ENCODE measurements around the gene BRMS1.
"Not testable (repeated sequence)": the region's sequence is repeated elsewhere in the genome, so short reads cannot be mapped to it uniquely, and the experiment has no call there.

The BRMS1 gene

DNA sequence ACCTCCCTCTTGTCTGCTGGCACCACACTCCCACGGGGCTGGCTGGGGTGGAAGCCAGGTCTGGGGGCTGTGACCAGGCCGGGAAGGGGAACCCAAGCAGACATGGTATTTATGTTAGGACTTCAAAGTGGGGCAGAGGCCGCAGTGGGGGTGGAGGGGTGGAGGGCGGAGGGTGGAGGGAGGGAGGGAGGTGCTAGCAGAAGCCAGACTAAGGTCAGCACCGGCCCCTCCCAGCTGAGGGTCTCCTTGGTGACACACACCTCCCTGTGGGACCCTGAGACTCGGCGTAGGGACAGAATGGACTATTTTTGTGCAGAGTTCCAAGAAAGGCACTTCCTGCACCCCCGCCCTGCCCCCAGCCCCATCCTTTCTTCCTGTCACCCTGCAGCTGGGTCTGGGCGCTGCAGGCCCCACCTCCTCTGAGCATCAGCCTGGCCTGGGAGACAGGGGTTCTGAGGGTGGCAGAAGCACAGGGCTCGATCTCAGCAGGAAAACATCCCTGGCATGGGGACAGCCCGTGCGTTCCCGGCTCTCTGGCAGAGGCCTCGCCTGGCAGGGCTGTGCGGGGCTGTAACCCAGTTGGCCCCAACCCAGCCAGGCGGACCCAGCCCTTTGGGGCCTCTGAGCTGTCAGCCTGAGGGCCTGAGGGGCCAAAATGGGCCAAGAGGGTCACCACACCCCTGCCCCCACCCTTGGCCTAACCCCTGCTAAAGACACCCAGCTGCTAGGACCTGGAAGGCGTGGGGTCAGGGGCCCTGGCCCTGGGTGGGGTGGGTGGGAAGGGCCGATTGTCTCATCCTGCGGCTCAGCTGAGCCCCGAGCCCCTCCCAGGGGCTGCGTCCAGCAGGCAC, 18.4 kb downstream of the BRMS1 start:
- H3K4me3 ChIP-seq (ENCODE audit: low read depth, low read length), result no peak overlapping the region
- no peak for DNase-seq (ENCODE audit: low read depth)

DNA sequence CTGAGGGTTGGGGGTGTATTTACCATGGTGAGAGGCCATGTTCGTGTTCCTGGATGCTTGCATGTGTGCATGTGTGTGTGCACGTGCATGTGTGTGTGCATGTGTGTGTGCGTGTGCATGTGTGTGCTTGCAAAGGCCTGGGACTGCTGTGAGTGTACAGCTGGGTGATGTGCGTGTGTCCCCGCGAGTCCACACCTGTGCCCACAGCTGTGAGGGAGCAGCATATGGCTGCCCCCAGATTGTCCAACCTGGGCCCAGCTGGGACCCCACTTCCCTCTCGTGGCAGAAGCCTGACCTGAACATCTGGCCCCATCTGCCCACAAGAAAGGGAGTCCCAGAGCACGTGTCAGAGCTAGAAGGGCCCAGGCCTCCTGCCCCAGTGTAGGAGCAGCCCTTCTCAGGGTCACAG, 19.6 kb downstream of the BRMS1 start:
- no peak for DNase-seq (ENCODE audit: low read depth)
- H3K4me3 ChIP-seq (ENCODE audit: low read depth, low read length), result no peak overlapping the region

DNA sequence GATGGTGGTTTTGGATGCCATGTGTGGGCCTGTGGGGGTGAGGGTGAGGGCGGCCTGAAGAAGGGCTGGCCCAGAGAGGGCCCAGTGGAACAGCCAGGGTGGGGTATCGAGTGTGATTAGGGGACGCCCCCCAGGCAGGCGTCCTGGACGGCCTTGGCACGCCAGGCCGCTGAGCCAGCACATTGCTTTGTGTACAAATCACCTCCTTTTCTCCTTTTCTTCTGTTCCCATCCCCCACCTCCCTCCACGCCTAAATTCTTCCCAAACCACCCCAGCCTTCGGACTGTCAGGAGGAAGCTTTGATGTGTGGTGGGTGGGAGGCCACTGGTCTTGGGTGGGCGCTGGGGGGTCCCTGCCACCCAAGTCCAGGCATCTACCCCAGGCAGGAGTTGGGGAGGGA, 20.2 kb downstream of the BRMS1 start:
- no peak for DNase-seq (ENCODE audit: low read depth)

DNA sequence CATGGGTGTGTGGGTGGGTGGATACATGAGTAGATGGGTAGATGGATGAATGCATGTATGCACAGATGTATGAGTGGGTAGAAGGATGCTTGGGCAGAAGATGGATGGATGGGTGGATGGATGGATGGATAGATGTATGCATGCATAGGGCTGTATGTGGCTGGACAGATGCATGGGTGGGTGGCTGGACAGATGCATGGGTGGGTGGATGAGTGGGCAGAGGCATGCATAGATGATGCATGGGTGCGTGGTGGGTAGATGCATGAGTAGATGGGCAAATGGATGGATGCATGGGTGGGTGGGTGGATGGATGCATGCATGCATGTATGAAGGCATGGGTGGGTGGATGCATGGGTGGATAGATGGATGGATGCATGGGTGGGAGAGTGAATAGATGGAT, 21.2 kb downstream of the BRMS1 start:
- no peak for DNase-seq (ENCODE audit: low read depth)
- H3K4me3 ChIP-seq (ENCODE audit: low read depth, low read length), result no peak overlapping the region

More for the DNA sequence above, 20.2 kb downstream of the BRMS1 start:
- H3K4me3 ChIP-seq (ENCODE audit: low read depth, low read length), result no peak overlapping the region

DNA sequence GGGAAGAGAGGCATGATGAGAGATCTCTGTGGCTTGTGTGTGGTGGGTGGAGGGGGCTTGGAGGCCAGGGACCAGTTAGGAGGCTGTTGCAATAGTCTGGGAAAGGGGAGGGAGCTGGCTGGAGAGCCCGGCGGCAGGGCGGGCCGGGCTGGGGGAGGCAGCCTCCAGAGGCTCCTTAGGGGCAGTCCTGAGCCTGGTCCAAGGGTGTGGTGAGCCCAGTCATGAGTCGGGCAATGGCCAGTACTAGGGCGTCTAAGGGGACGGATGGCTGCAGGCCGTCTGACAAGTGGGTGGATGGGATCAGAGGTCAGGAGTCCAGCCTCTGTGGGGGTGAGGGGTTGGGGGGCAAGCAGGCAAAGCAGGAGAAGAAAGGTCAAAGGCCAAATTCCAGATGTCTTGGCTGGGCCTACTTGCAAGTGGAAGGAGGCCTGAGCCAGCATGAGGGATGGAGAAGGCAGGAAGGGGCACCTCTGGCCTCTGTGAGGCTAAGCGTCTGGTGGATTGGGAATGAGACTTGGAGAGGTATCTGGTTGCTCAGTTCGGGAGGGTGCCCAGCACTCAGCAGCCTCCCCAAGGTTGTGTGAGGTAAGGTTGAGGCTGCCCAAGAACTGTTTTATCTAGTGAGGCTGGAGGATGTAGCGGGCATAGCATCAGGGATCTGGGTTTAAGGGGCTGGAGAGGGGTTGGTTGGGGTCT, 22.0 kb downstream of the BRMS1 start:
- H3K4me3 ChIP-seq (ENCODE audit: low read depth, low read length), result no peak overlapping the region
- no peak for DNase-seq (ENCODE audit: low read depth)

DNA sequence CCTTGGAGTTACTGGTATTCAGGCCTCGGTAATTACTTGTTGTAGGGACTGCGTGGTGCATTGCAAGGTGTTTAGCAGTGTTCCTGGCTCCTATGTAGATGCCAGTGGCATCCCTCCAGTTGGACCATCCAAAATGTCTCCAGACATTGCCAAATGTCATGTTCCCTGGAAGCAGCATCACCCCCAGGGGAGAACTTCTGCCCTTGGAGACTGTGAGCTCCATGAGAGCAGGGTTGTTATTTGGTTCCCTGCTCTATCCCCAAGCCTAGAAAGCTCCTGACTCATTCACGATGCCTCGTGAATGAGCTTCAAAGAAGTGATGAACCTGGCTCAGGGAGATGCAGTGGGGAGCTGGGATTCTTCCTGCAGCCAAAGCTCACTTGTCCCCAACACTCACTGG, 23.3 kb downstream of the BRMS1 start:
- no peak overlapping the region for H3K4me3 ChIP-seq (ENCODE audit: low read depth, low read length)
- no peak for DNase-seq (ENCODE audit: low read depth)

DNA sequence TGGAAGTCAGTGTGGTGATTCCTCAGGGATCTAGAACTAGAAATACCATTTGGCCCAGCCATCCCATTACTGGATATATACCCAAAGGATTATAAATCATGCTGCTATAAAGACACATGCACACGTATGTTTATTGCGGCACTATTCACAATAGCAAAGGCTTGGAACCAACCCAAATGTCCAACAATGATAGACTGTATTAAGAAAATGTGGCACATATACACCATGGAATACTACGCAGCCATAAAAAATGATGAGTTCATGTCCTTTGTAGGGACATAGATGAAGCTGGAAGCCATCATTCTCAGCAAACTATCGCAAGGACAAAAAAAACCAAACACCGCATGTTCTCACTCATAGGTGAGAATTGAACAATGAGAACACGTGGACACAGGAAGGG, 24.2 kb downstream of the BRMS1 start:
- DNase-seq (ENCODE audit: low read depth); H3K4me3 ChIP-seq (ENCODE audit: low read depth, low read length): not testable (repeated sequence)

DNA sequence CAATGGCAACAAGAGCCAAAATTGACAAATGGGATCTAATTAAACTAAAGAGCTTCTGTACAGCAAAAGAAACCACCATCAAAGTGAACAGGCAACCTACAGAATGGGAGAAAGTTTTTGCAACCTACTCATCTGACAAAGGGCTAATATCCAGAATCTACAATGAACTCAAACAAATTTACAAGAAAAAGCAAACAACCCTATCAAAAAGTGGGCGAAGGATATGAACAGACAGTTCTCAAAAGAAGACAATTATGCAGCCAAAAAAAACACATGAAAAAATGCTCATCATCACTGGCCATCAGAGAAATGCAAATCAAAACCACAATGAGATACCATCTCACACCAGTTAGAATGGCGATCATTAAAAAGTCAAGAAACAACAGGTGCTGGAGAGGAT, 24.6 kb downstream of the BRMS1 start:
- H3K4me3 ChIP-seq (ENCODE audit: low read depth, low read length); DNase-seq (ENCODE audit: low read depth): not testable (repeated sequence)

DNA sequence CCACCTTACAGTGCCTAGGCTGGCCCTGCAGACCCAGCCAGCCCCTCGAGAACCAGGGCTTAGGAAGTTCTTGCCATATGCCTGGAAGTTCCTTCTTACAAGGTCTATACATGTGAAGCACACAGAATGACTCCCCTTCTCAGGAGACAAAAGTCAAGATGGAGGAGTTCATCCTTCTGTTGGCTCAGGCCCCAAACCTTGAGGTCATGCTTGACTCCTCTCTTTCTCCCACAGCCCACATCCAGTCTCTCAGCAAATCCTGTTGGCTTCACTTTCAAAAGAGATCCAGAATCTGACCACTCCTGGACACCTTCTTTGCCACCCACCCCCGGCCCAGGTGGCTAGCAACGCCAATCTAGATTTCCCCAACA, 26.3 kb downstream of the BRMS1 start:
- no peak overlapping the region for H3K4me3 ChIP-seq (ENCODE audit: low read depth, low read length)
- no peak for DNase-seq (ENCODE audit: low read depth)

DNA sequence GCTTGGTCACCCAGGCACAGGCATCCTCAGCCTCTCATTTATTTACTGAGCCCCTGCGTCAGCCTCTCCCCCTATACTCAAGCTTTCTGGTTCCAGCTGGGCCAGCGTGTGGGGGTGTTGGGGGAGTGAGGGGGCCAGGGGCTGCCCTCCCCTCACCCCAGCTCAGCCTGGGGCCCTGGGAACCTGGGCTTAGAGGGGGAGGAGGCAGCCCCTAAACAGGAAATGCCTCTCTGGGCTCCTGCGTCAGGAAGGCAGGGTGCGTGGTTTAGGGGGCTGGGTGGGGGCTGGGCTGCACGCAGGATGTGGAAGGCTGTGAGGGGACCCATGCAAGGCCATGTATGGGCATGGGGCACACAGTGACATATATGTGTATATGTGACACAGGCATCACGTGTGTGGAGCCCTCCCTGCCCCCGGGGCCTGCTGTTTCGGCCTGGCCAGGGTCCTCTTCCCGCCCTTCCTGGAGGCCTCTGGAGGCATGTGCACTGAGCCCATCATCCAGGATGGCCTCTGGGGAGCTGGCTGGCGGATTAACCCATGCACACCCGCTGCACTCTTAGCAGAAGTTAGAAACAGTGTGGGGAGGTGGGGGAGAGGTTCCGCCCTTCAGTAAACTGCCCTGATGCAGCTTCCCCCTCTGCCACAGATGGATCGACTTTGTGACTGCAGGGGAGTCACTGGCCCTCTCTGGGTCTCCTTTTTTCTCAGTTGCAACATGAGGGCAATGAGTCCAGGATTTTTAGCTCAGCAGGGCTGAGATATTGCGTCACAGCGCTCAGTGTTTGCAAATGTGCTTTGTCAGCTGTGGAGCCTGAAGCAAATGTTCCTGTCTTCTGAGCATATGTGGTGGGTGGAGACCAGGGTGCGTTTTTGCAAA, 26.9 kb downstream of the BRMS1 start:
- no peak overlapping the region for H3K4me3 ChIP-seq (ENCODE audit: low read depth, low read length)
- peak; percentile 91 for DNase-seq (ENCODE audit: low read depth)

DNA sequence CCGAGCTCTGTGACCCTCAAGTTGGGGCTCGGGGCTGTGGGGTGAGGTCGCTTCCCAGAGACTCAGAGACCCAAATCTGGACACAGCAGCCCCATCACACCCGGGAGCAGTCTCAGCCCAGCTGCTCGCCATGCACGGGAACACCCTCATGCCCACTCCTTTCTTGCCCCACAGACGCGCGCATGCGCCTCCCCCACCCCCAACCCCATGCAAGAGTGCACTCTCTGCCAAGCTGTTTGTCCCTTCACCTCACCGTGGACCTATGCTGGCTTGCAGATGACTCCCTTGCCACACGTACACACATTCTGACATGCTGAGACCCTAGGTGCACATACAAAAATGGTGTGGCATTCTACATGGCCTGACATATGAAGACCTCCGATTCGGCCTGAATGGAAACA, 27.6 kb downstream of the BRMS1 start:
- peak; percentile 65 for DNase-seq (ENCODE audit: low read depth)
- no peak overlapping the region for H3K4me3 ChIP-seq (ENCODE audit: low read depth, low read length)

DNA sequence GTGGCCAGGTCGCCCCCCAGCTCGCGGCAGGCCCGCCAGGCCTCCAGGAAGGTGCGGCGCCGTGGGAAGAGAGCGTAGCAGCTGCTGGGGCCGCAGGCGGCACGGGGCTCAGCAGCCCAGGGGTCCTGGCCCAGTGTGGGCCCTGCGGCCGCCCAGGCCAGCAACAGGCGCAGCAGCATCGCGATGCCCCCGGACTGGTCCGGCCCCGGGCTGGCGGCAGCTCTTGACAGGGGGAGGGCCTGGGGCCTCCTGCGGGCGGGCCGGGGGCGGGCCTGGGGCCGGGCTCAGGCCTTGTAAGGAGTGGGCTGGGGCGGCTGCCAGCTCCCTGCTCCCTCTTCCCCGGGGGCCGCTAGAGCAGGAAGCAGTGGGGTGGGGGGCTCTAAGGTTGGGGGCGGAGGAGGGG, 28.1 kb downstream of the BRMS1 start, which contains the start of gene CD248:
Gene CD248, minus strand, starts transcription at position 196 of the 403 bp plus-strand sequence. Its CDS starts 17 bp downstream, at position 179.
- H3K4me3 ChIP-seq (ENCODE audit: low read depth, low read length), result peak within 1 kb of the TSS; percentile 62

DNA sequence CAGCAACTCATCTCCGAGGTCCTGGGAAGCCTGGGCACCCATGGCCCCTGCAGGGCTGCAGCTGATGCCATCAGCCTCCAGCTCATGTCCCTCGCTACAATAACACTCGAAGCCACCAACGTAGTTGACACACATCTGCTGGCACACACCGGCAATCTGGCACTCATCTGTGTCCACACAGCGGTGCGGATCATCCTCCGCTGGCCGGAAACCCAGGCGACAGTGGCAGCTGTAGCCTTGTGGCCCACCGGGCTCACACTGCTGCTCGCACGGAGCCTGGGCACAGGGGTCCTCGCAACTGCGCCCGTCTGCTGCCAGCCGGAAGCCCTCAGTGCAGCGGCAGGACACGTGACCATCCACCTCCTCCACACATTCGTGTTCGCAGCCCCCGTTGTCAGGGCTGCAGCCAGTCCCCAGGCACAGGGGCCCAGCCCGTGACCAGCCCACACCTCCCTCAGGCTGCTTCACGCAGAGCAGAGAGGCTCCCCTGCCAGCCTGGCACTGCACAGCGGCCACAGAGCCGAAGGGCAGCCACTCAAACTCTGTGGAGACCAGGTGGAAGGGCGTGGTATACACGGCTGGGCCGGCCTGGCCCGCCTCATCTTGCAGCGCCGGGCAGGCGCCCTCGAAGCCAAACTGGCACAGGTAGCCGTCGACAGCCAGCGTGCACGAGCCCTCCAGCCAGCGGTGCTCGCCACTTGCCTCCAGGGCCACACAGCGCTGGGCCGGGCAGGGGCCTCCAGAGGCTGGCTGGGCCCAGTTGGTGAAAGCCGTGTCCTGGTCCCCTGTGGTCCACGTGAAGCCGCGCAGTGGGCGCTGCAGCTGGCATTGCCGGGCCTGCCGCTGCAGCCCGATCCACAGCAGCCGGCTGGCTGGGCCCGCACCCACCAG, 28.7 kb downstream of the BRMS1 start:
- DNase-seq (ENCODE audit: low read depth), result no peak
- peak overlapping the region; percentile 62 for H3K4me3 ChIP-seq (ENCODE audit: low read depth, low read length)

More for the DNA sequence above, 28.1 kb downstream of the BRMS1 start, which contains the start of gene CD248:
- DNase-seq (ENCODE audit: low read depth), result peak; percentile 84

DNA sequence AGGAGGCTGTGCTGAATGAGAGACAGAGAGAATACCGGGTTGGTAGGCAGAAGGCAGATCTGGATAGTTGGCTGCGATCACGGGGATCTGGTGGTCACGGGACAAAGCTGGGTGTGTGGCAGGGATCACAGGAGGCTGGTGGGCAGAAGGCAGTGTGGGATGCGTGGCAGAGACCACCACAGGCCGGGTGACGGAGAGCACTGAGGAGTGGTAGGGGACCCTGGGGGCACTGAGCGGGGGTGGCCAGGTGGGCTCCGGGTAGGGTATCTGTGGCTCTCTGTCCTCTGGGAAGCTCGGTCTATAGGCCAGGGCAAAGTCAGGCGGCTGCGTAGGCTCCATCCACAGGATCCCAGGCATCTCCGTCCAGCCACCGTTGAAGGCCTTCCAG, 29.4 kb downstream of the BRMS1 start:
- peak overlapping the region; percentile 62 for H3K4me3 ChIP-seq (ENCODE audit: low read depth, low read length)
- DNase-seq (ENCODE audit: low read depth), result no peak

DNA sequence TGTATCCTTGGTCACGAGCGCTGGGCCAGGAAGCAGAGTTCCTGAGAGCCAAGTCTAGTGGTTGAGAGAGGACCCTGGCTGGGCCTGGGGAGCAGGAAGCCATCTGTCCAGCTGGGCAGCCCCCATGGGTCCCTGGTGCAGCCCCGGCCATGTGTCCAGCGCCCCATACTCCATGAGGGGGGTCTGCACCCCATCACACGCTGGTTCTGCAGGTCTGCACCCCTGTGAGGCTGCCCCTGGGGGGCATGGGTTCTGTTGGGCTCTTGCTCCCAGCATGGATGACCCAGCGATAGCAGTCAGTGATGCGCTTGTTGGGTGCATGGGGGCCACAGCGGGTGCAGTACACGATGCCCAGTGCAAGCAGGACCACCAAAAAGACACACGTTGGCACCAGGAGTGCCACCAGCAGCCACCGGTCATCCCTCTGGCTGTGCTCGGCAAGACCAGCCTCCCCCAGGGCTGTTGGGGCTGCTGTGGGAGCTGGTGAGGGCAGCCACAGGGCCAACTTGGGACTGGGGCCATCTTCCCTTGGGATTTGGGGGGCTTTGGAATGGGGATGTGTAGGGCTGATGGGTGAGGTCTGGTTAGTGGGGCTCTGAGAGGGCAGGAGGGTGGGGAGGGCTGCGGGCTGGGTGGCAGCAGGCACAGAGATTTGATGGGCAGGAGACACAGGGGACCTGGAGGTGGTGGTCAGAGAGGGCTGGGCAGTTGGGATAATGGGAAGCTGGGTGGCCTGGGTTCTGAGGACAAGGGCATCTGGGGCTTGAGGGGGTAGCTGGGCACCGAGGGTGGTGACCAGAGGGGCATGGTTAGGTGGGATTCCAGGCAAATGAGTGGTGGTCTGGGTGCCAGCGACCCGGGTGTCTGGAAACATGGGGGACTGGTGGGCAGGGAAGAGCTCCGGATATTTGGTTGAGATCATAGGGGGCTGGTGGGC, 30.1 kb downstream of the BRMS1 start:
- DNase-seq (ENCODE audit: low read depth), result no peak
- H3K4me3 ChIP-seq (ENCODE audit: low read depth, low read length), result peak overlapping the region; percentile 62

DNA sequence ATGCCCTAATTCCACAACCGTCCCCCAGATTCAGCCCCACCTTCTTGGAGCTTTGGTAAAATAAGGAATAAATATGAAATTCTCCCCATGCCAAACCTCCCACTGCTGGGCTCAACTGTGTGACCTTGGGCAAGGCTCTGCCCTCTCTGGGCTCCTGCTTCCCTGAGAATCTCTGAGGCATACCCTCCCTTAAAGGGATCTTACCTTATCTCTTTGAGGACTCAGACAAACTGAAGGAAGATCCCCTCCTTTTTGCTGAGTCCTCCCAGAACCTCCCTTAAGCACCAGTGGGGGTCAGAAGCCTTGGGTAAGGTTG, 30.8 kb downstream of the BRMS1 start:
- peak overlapping the region; percentile 62 for H3K4me3 ChIP-seq (ENCODE audit: low read depth, low read length)
- no peak for DNase-seq (ENCODE audit: low read depth)

DNA sequence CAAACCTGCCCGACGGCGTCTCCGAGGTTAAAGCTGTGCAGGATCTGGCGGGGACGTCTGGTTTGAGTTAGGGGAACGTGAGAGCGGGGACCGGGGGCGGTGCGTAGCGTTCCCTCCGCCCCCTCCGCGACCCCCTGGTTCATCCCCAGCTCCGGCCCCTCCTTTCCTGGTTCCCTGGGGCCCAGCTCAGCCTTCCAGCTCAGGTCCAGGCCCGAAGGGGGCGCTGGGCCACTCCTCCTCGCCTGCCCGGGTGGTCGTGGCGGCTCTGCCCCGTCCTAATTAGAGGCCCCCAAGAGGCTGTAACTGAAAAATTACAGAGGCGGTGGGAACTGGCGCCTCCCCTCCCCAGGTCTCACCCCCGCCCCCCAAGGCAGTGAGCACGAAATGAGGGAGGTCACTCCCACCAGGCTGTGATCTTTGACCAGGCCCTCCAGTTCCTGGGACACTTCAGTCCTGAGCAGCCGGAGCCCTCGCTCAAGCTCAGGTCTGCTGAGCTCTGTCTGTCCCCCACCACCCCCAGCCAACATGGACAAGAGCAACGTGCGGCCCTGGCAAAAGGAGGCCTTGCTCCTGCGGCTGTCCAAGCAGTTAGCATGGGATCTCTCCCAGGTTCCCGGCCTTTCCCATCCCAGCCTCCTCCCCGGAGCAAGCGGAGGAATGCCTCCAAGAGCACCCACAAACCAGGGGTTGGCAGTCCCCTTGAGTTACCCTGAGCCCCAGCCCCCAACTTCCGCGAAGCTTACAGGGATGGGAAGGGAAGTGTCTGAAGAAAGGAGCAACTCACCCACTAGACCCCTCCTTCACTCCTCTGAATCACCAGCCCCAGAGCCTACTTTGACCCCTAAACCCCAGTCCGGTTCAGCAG, 31.4 kb downstream of the BRMS1 start:
- peak overlapping the region; percentile 62 for H3K4me3 ChIP-seq (ENCODE audit: low read depth, low read length)
- no peak for DNase-seq (ENCODE audit: low read depth)

Data from skeletal muscle cell (primary cell).